H1 (cell line): ENCODE measurements around the gene F11. TPM values are rescaled to one million over a fixed set of nuclear protein-coding genes. Genes with fewer than 3 reads are reported as not detected.

Source experiments
- CHD1 ChIP-seq: IDR thresholded peaks from 2 replicates; pipeline ENCODE4 v1.6.1; 2012; ENCODE audit warnings: low read depth, low read length, improper control_type of control experiment
- CHD7 ChIP-seq: fragments of 300-600 bp; sonication (generic); IDR thresholded peaks from 2 replicates; pipeline ENCODE4 v1.7.1; 2012; ENCODE audit warnings: low read length, moderate library complexity, mild to moderate bottlenecking, inconsistent platforms; ENCODE audit not compliant: insufficient replicate concordance
- POLR2A ChIP-seq, 2 experiments: IDR thresholded peaks; 1 replicate in 1 of 2; 2 replicates in 1 of 2; pipeline ENCODE4 v1.6.1; 2011; ENCODE audit warnings: low read depth in 2 of 2, low read length in 2 of 2, mild to moderate bottlenecking in 2 of 2; ENCODE audit errors: control extremely low read depth in 1 of 2
- TAF7 ChIP-seq: optimal IDR thresholded peaks from 2 replicates; pipeline ENCODE3; 2011; ENCODE audit warnings: low read depth, mild to moderate bottlenecking, inconsistent platforms, low read length, moderate library complexity, borderline replicate concordance
- ZNF274 ChIP-seq: IDR thresholded peaks from 2 replicates; pipeline ENCODE4 v1.7.0; 2012; ENCODE audit warnings: low read length, borderline replicate concordance; ENCODE audit errors: extremely low read depth
- polyA plus RNA-seq, 7 experiments: library from polyadenylated mRNA; depleted of rRNA in 3 of 7; stranded (reverse) in 5 of 7; unstranded in 2 of 7; fragments of >200 nt in 5 of 7; fragments of 200-250 nt in 2 of 7; gene quantifications; 1 replicate in 5 of 7; 2 replicates in 1 of 7; 4 replicates in 1 of 7; pipeline versions ENCODE4 v1.2.1 to v1.2.3, GENCODE V29; 2011 to 2013; ENCODE audit warnings: missing spikeins in 2 of 7, mixed read lengths in 2 of 7
- total RNA-seq: library from RNA; stranded (reverse); fragmentation: NEBNext Ultra II Directional; extraction: Animal tissue kit (Norgen Biotek cat#: 25700); gene quantifications from 2 replicates; pipeline ENCODE4 v1.2.1, GENCODE V29; 2021

The F11 gene
- total and polyA plus RNA-seq, 2 of the 8 experiments (the other 6 are each of a cell fraction or from before 2014, with no cell fraction given), result 0.27 to 0.99 TPM

DNA sequence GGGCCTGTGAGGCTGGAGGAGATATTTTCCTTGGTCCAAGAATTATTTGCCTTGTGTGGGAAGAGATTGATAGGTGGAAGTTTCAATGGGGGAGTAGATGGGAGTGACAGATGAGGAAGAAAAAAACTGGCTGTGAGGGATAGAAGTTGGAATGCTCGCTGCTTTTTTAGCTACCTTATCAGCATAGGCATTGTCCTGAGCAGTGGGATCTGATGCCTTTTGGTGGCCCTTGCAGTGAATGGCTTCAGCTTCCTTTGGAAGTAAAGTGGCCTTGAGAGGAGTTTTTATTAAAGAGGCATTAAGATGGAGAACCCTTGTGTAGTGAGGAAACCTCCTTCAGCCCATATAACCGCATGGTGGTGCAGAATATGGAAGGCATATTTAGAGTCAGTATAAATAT, 22.7 kb upstream of the F11 start (continued):
- TF ChIP-seq TAF7 (no peak), CHD7 (no peak), ZNF274 (no peak), POLR2A (IDR thresholded peaks at IDR 0.05; ENCODE audit: control extremely low read depth in 1 of 2, low read depth in 2 of 2, low read length in 2 of 2) (peak; percentile 5 to 14; a peak in 2 of 3 replicates), CHD1 (no peak)
